Endothelial cell of umbilical vein (primary cell): Measurements from ENCODE around the gene LRP6. TPM values are rescaled to one million over a fixed set of nuclear protein-coding genes. Genes with fewer than 3 reads are reported as not detected.

Source experiments
- BruUV-seq: library from RNA; stranded (reverse); fragments of 400-500 nt; replicated peaks from 2 replicates; lab custom pipeline; 2021; lab: Mats Ljungman, UMichigan
- CTCF ChIA-PET: fragments of 300-600, 350-600 bp; sonication (Branson Sonifier 250); formaldehyde crosslinking; loops from one replicate; lab custom pipeline; 2021; ENCODE audit warnings: antibody characterized with exemption, inconsistent platforms; lab: Charles Lee
- POLR2A ChIA-PET: fragments of 300-600, 350-600 bp; sonication (Branson Sonifier 250); formaldehyde crosslinking; loops from one replicate; lab custom pipeline; 2021; ENCODE audit warnings: antibody characterized with exemption, inconsistent platforms; lab: Charles Lee
- DNase-seq: peaks from one replicate; pipeline ENCODE4 v3.0.0-alpha.2; 2011; ENCODE audit warnings: low read depth, low spot score
- FAIRE-seq: peaks from 2 replicates; lab custom pipeline; 2011; peaks lifted over from hg19 to GRCh38; lab: Jason Lieb, UNC
- H2AFZ ChIP-seq: 2 replicates; pipeline ENCODE4 v1.6.0; 2012; ENCODE audit warnings: low read depth, low read length, control low read depth, inconsistent platforms
- H3K27ac ChIP-seq: 2 replicates; pipeline ENCODE4 v1.5.1; 2011; ENCODE audit warnings: low read depth, mild to moderate bottlenecking, control low read depth, low read length, moderate library complexity; ENCODE audit not compliant: insufficient read depth
- H3K27me3 ChIP-seq, 2 experiments: 2 replicates each; pipeline versions ENCODE4 v1.6.0 to v1.6.1; 2011; ENCODE audit warnings: low read length in 2 of 2, mixed read lengths in 1 of 2; ENCODE audit not compliant: control insufficient read depth in 2 of 2, insufficient read depth in 2 of 2
- H3K36me3 ChIP-seq, 2 experiments: 2 replicates in 1 of 2; 3 replicates in 1 of 2; pipeline ENCODE4 v1.5.1; 2011; ENCODE audit warnings: low read length in 2 of 2, mild to moderate bottlenecking in 1 of 2, moderate library complexity in 1 of 2; ENCODE audit not compliant: control insufficient read depth in 2 of 2, insufficient read depth in 2 of 2; ENCODE audit errors: extremely low read depth in 1 of 2
- H3K4me1 ChIP-seq: 3 replicates; pipeline ENCODE4 v1.5.1; 2011; ENCODE audit warnings: mild to moderate bottlenecking, low read length; ENCODE audit not compliant: control insufficient read depth, insufficient read depth; ENCODE audit errors: extremely low read depth
- H3K4me2 ChIP-seq: 2 replicates; pipeline ENCODE4 v1.6.1; 2011; ENCODE audit warnings: low read length, control low read depth, mixed read lengths; ENCODE audit not compliant: insufficient read depth
- H3K4me3 ChIP-seq, 3 experiments: fragments of 200-600 bp in 1 of 3; sonication (generic), shearing (Covaris generic) in 1 of 3; replicated peaks in 1 of 3; 2 replicates each; pipeline ENCODE4 v1.5.1; 2011 to 2016; ENCODE audit warnings: control low read depth in 3 of 3, low read length in 3 of 3, mild to moderate bottlenecking in 2 of 3, inconsistent platforms in 1 of 3, low read depth in 1 of 3, moderate library complexity in 1 of 3; ENCODE audit not compliant: insufficient read depth in 1 of 3
- H3K79me2 ChIP-seq: 2 replicates; pipeline ENCODE4 v1.6.0; 2012; ENCODE audit warnings: low read length, inconsistent platforms; ENCODE audit not compliant: control insufficient read depth, insufficient read depth
- H3K9ac ChIP-seq: replicated peaks from 2 replicates; pipeline ENCODE3; 2011; ENCODE audit warnings: low read length, control low read depth; ENCODE audit not compliant: insufficient read depth; ENCODE audit errors: extremely low read depth
- H3K9me1 ChIP-seq: replicated peaks from 3 replicates; pipeline ENCODE4 v1.6.0; 2011; ENCODE audit warnings: mild to moderate bottlenecking, low read length; ENCODE audit not compliant: control insufficient read depth, insufficient read depth; ENCODE audit errors: extremely low read depth
- H3K9me3 ChIP-seq: replicated peaks from 2 replicates; pipeline ENCODE4 v1.5.1; 2012; ENCODE audit warnings: low read length, inconsistent platforms; ENCODE audit not compliant: control insufficient read depth, insufficient read depth
- H4K20me1 ChIP-seq: replicated peaks from 2 replicates; pipeline ENCODE3; 2011; ENCODE audit warnings: mild to moderate bottlenecking, low read length; ENCODE audit not compliant: control insufficient read depth, insufficient read depth; ENCODE audit errors: extremely low read depth
- EZH2 ChIP-seq: IDR thresholded peaks from 2 replicates; pipeline ENCODE4 v1.6.1; 2012; ENCODE audit warnings: borderline replicate concordance, low read depth, mild to moderate bottlenecking, moderate library complexity, low read length, inconsistent platforms; ENCODE audit not compliant: severe bottlenecking
- FOS ChIP-seq: IDR thresholded peaks from 2 replicates; pipeline ENCODE4 v1.6.1; 2011; ENCODE audit warnings: mild to moderate bottlenecking, low read length, moderate library complexity, borderline replicate concordance; ENCODE audit not compliant: insufficient read depth
- GATA2 ChIP-seq: IDR thresholded peaks from 2 replicates; pipeline ENCODE4 v1.7.0; 2011; ENCODE audit warnings: low read depth, mild to moderate bottlenecking, moderate library complexity, mixed read lengths, low read length; ENCODE audit not compliant: insufficient read length, insufficient read depth
- JUN ChIP-seq: IDR thresholded peaks from 2 replicates; pipeline ENCODE4 v1.6.1; 2011; ENCODE audit warnings: borderline replicate concordance, low read depth; ENCODE audit not compliant: insufficient read length, insufficient read depth
- MAX ChIP-seq: IDR thresholded peaks from 2 replicates; pipeline ENCODE4 v1.6.1; 2011; ENCODE audit not compliant: insufficient read depth, insufficient read length
- MYC ChIP-seq: IDR thresholded peaks from one replicate; pipeline ENCODE4 v1.6.1; 2011; ENCODE audit warnings: mild to moderate bottlenecking, low read depth, low read length
- POLR2A ChIP-seq: IDR thresholded peaks from 2 replicates; pipeline ENCODE4 v1.6.1; 2012; ENCODE audit warnings: low read depth, mild to moderate bottlenecking, control low read depth, low read length
- POLR2AphosphoS5 ChIP-seq: IDR thresholded peaks from 2 replicates; pipeline ENCODE4 v1.6.1; 2012; ENCODE audit warnings: low read depth, mild to moderate bottlenecking, control low read depth, low read length, moderate library complexity; ENCODE audit not compliant: insufficient read depth
- dilution Hi-C: fragments of 300-500 bp; cut with MboI; formaldehyde crosslinking; loops from one replicate; pipeline ENCODE4 v1.15.0; 2019; ENCODE audit warnings: low sequenced_read_pairs; ENCODE audit not compliant: extremely low pct_ligation_motif_present
- intact Hi-C: fragments of 100-400 bp; cut with micrococcal nuclease; formaldehyde crosslinking; loops from one replicate; pipeline ENCODE4 v1.10.0; 2022
- polyA plus RNA-seq, 4 experiments: library from polyadenylated mRNA; depleted of rRNA in 3 of 4; stranded (reverse) in 3 of 4; unstranded in 1 of 4; fragments of >200 nt; gene quantifications; 2 replicates each; pipeline versions ENCODE4 v1.2.1 to v1.2.3, GENCODE V29; 2011 to 2012; ENCODE audit warnings: missing spikeins in 1 of 4
- total RNA-seq: library from RNA; stranded (reverse); gene quantifications from 2 replicates; pipeline ENCODE4 v1.2.3, GENCODE V29; 2021
- TF ChIP-seq, protein P1 (sequence below), 2 donors: IDR thresholded peaks; 1 replicate in 1 of 2; 2 replicates in 1 of 2; pipeline ENCODE4 v1.5.1; 2011; ENCODE audit warnings: low read length in 2 of 2, mild to moderate bottlenecking in 2 of 2, moderate library complexity in 2 of 2, control low read depth in 1 of 2, inconsistent platforms in 1 of 2, low read depth in 1 of 2; ENCODE audit not compliant: insufficient read depth in 1 of 2; ENCODE audit errors: extremely low read depth in 1 of 2

The LRP6 gene
- total and polyA plus RNA-seq, 2 donors (not counting 3 experiments of a cell fraction or from before 2014, with no cell fraction given), result 28.5 to 41.7 TPM

DNA sequence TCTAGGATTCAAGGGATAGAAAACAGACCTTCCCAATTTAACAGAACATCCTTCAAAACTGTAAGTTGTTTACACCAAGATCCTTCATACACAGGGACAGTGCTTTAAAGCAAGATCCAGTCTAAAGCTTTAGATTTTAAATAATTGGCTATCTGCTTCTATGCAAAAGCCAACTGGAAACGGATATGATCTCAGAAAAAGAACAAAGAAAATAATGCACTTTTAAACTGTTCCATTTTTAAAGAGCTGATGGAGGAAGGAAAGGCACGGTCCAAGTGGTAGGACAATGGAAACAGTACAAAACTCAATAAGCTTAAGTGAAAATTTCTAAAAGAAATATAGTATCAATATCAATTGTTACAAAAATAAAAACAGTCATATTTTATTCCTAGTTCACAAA is 27.7 kb downstream of the LRP6 start:
- peak overlapping the region; percentile 34 for H3K27ac ChIP-seq
- DNase-seq (peak; percentile 62), FAIRE-seq (peak; percentile 73)
- no peaks in the 10 kb centered on the region for H4K20me1 ChIP-seq
- peaks cover 12% of the 10 kb centered on the region for H3K4me1 ChIP-seq
- H3K36me3 ChIP-seq, result peaks cover 1 to 2% of the 10 kb centered on the region in 2 experiments
- dilution Hi-C loops (no loop called here), intact Hi-C loops (no loop called here)
- H3K9me1 ChIP-seq, result no peaks in the 10 kb centered on the region
- BruUV-seq, result no TSS peak
- TF ChIP-seq POLR2A (no peak), MYC (no peak), EZH2 (no peak), MAX (no peak), FOS (no peak), POLR2AphosphoS5 (no peak), GATA2 (no peak), JUN (no peak)
- TF ChIP-seq, protein P1, sequence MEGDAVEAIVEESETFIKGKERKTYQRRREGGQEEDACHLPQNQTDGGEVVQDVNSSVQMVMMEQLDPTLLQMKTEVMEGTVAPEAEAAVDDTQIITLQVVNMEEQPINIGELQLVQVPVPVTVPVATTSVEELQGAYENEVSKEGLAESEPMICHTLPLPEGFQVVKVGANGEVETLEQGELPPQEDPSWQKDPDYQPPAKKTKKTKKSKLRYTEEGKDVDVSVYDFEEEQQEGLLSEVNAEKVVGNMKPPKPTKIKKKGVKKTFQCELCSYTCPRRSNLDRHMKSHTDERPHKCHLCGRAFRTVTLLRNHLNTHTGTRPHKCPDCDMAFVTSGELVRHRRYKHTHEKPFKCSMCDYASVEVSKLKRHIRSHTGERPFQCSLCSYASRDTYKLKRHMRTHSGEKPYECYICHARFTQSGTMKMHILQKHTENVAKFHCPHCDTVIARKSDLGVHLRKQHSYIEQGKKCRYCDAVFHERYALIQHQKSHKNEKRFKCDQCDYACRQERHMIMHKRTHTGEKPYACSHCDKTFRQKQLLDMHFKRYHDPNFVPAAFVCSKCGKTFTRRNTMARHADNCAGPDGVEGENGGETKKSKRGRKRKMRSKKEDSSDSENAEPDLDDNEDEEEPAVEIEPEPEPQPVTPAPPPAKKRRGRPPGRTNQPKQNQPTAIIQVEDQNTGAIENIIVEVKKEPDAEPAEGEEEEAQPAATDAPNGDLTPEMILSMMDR (IDR thresholded peaks at IDR 0.05; ENCODE audit: extremely low read depth in 1 of 2, insufficient read depth in 1 of 2, low read depth in 1 of 2, low read length in 2 of 2), result no peak
- no peak overlapping the region for H3K4me3 ChIP-seq
- H3K9me3 ChIP-seq, result no peaks in the 10 kb centered on the region
- peak overlapping the region; percentile 23 for H3K9ac ChIP-seq
- peaks cover 58% of the 10 kb centered on the region for H3K79me2 ChIP-seq
- H3K27me3 ChIP-seq, result no peaks in the 10 kb centered on the region
- H3K4me2 ChIP-seq, result peak overlapping the region; percentile 74
- POLR2A ChIA-PET, result interaction anchor here (0.5 to 1.7 kb wide), 3 partner anchors 28 to 875 kb away, joined by 3 to 10 read pairs (median 5); partner anchors contain the start of gene LRP6
- CTCF ChIA-PET, result interaction anchor here (0.6 to 1.6 kb wide), 18 partner anchors 9 to 416 kb away, joined by 3 to 9 read pairs (median 4); no protein-coding TSS in a partner anchor
- H2AFZ ChIP-seq, result no peak overlapping the region
